ENCODE measurements around the gene BCL3. TPM values are rescaled to one million over a fixed set of nuclear protein-coding genes. Genes with fewer than 3 reads are reported as not detected.

BCL3 gene
- total RNA-seq, 1 experiment from 2014 or later, result 7.3 TPM

DNA sequence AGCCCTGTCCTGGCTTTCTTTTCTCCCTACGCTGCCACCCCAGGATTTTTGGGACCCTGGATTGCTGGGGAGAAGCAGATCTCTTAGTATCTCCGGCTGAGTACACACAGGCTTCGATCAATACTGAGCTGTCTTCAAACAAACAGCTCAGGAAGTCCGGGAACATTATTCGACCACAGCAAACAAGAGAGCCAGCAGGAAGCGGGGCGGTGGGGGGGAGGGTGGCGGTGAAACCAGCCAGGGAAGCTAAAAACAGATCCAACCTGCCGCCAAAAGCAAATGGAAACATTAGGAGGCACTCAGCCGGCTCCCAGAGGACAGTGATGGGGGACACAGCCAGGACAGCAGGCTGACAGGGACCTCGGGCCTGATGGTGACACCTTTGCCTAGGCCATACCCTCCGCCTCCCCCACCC, 48.2 kb downstream of the BCL3 start:
- Histone ChIP-seq H3K4me3 (no peak overlapping the region), H3K27ac (no peak overlapping the region), H3K27me3 (peaks cover 4% of the 10 kb centered on the region; the same call in 1 of the 2 replicates), H3K9me3 (replicated peaks) (no peaks in the 10 kb centered on the region), H3K36me3 (no peaks in the 10 kb centered on the region), H3K4me1 (peaks cover 4% of the 10 kb centered on the region; the same call in 1 of the 2 replicates)
- no peak for DNase-seq

DNA sequence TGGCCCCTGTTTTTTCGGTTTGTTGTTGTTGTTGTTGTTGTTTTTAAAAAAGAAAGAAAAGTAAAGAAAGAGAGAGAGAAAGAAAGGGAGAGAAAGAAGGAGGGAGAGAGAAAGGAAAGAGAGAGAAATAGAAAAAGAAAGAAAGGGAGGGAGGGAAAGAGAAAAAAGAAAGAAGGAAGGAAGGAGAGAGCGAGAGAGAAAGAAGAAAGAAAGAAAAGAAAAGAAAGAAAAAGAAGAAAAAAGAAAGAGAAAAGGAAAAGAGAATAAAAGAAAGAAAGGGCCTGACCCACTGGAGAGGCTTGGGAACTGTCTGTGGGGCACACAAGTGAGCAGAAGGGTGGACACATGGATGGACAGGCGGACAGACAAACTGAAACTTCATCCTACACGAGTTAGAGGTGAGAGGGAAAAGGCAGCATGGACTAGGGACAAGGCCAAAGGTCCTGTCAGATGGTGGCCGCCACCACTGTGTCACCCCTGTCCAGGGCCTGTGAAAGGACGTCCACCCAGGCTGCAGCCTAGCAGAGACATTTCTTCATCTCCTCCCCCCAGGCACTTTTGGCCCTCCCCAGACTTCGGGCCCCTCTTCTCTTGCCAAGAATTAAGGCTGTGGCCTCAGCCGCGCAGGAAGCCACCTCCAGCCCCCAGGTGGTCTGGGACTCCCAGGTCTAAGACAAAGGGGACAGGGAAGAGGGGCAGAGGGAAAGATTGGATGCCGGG, 51.3 kb downstream of the BCL3 start:
- Histone ChIP-seq H3K27me3 (peaks cover 4% of the 10 kb centered on the region; the same call in 1 of the 2 replicates), H3K4me1 (no peaks in the 10 kb centered on the region), H3K9me3 (replicated peaks) (no peaks in the 10 kb centered on the region), H3K27ac (no peak overlapping the region), H3K4me3 (no peak overlapping the region), H3K36me3 (no peaks in the 10 kb centered on the region)
- DNase-seq, result no peak

DNA sequence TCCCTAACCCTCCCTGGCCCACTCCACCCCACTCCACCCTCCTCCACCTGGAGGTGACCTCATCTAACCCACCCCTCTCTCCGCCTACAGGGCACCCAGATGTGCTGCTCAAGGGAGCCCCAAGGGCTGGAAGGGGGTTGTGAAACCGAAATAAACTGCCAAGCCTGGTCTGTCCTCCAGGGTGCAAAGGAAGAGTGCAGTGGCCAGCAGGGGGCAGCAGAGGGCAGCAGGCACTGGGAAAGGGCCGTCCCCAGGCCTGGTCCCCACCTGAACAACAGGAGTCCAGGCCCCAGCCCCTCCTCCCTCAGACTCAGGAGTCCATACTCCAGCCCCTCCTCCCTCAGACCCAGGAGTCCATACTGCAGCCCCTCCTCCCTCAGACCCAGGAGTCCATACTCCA, 52.0 kb downstream of the BCL3 start:
- H3K27me3 ChIP-seq, result 0 out of 2 replicates have a peak, but pooled peaks cover 2% of the 10 kb centered on the region
- no peaks in the 10 kb centered on the region for H3K4me1 ChIP-seq
- H3K9me3 ChIP-seq (replicated peaks), result no peaks in the 10 kb centered on the region
- peak; percentile 81 to 89 for DNase-seq
- no peak overlapping the region for H3K4me3 ChIP-seq
- no peak overlapping the region for H3K27ac ChIP-seq
- H3K36me3 ChIP-seq, result no peaks in the 10 kb centered on the region

DNA sequence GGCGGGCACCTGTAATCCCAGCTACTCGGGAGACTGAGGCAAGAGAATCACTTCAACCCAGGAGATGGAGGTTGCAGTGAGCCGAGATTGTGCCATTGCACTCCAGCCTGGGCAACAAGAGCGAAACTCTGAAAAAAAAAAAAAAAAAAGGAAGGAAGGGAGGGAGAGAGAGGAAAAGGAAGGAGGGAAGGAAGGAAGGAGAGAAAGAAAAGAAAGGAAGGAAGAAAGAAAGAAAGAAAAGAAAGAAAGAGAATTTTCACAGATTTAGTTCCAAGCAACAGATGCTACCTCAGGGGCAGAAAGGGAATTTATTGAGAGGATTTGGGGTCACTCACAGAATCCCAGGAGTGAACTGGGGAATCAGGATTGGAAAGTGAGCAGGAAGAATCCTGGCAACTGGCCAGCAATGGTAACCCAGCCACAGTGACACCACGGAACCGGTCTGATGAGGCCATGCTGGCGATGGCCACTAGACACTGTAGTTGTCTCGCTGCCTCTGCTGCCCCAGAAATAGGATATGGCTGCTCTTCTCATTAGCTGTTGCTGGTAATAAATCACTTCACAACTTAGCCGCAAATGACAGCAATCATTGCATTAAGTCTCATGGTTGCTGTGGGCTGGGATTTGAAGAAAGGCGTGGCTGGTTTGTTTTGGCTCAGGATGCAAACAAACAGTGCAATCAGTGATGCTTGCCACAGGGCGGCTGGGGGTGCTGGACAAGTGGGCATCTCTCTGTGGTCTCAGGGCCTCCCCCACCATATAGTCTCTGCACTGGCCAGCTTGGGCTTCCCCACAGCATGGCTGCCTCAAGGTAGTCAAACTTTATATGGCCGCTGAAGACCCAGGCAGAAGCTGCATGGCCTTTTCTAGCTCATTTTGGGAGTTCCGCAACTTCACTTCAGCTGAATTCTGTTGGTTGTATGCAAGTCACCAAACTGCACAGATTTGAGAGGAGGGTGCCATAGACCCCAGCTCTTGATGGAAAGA, 55.2 kb downstream of the BCL3 start:
- no peak overlapping the region for H3K27ac ChIP-seq
- no peak for DNase-seq
- no peaks in the 10 kb centered on the region for H3K9me3 ChIP-seq (replicated peaks)
- no peak overlapping the region for H3K4me3 ChIP-seq
- H3K36me3 ChIP-seq, result no peaks in the 10 kb centered on the region
- peaks cover 8% of the 10 kb centered on the region for H3K4me1 ChIP-seq
- H3K27me3 ChIP-seq, result 0 out of 2 replicates have a peak, but pooled peaks cover 13% of the 10 kb centered on the region

DNA sequence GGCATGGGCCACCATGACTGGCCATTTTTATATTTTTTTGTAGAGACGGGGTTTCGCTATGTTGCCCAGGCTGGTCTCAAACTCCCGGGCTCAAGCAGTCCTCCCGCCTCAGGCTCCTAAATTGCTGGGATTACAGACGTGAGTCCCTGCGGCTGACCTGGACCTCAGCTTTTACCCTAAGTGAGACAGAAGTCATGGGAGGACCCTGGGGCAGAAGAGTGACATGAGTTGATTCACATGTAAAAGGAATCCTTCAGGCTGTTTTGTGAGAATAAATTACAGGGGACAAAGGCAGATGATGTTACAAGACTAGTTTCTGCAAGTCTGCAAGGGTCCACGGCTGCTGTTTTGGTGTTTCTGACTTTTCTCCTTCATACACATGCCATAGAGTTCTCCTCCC, 57.8 kb downstream of the BCL3 start:
- DNase-seq, result no peak
- Histone ChIP-seq H3K36me3 (no peaks in the 10 kb centered on the region), H3K4me1 (peaks cover 11% of the 10 kb centered on the region), H3K27ac (no peak overlapping the region), H3K4me3 (no peak overlapping the region), H3K9me3 (replicated peaks) (no peaks in the 10 kb centered on the region), H3K27me3 (0 out of 2 replicates have a peak, but pooled peaks cover 13% of the 10 kb centered on the region)

DNA sequence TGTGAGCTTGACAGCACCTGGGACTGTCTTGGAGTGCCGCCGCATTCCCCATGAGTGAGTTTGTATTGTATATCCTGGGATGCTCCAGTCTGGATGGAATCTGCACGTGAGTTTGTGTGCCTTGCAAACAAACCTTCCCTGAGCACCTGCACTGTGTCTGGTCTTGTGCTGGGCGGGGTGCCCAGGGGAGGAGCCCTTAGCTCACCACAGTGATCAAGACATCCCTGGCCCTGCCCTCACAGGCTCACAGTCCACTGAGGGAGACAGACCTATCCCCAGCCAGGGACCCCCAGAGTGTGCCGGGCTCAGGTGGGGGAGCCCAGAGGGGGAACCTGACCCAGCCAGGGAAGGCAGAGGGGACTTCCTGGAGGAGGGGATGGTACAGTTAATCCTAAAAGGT, 58.7 kb downstream of the BCL3 start:
- Histone ChIP-seq H3K27ac (no peak overlapping the region), H3K27me3 (0 out of 2 replicates have a peak, but pooled peaks cover 13% of the 10 kb centered on the region), H3K36me3 (no peaks in the 10 kb centered on the region), H3K4me3 (no peak overlapping the region), H3K9me3 (replicated peaks) (no peaks in the 10 kb centered on the region), H3K4me1 (peaks cover 11% of the 10 kb centered on the region)
- no peak for DNase-seq

DNA sequence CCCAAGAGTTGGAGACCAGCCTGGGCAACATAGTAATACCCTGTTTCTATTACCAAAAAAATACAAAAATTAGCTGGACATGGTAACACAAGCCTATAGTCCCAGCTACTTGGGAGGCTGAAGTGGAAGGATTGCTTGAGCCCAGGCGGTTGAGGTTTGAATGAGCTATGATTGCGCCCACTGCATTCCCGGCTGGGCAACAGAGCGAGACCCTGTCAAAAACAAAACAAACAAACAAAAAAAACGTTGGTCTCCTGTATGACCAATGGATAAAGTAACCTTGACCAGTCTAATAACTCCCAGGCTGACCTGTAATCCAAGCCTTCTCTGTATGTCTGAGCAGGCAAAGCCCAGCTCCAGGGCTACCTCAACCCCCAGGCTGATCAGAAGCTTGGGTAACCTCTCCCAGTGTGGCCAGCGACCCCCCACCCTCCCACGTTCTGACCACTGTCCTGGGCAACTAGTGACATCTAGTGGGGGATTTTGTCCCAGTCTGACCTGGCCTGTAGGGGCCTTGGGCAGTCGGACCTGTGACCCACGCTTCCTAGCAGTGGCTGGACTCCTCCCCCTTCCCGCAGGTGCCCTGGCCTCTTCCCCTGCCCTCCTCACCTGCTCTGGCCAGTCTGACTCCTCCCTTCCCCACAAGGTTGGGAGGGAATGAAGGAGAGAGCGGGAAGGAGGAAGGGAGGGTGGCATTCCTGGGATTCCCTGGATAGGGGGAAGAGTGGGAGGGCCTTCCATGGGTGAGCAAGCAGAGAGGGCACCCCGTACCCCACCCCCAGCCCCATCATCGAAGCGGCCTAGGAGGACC, 59.3 kb downstream of the BCL3 start:
- Histone ChIP-seq H3K4me3 (peak overlapping the region; percentile 83), H3K4me1 (peaks cover 11% of the 10 kb centered on the region), H3K36me3 (no peaks in the 10 kb centered on the region), H3K9me3 (replicated peaks) (no peaks in the 10 kb centered on the region), H3K27me3 (0 out of 2 replicates have a peak, but pooled peaks cover 13% of the 10 kb centered on the region), H3K27ac (no peak overlapping the region; the same call in 1 of the 2 replicates)
- peak; percentile 49 to 57 for DNase-seq

DNA sequence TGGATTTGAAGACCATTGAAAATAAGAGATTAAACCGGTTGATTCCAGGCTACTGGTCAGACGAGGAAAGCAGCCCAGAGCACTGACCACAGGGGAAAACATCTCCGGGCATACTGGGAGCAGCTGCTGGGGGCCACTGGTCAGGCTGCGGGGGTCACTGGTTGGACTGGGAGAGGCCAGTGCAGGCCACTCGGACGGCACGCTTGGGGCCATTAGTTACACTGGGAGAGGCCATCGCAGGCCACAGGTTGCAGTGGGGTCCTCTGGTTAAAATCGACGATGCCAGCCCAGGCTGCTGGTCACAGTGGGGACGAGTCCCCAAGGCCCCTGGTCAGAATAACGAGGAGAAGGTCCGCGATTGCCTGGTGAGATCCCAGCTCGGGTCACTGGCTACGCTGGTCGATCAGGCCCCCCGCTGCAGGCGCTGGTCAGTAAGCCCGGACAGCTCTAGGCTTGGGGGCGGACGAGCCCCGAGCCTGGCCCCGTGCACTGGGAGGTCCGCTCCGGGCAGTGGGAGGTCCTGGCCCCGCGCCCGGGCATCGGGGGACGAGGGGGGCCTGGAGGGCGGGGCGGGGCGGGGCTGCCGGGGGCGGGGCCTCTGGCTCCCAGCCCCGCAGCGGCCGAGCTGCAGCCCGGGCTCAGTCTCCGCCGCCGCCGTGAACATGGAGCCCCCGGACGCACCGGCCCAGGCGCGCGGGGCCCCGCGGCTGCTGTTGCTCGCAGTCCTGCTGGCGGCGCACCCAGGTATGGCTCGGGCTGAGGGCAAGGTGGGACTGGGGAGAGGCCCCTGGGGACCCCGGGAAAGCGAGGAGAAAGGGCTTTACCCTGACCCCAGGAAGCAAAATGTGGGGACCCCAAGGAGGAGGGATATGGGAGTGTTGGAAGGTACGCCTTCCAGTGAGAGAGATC, 60.2 kb downstream of the BCL3 start, which contains the start of gene BCAM:
Gene BCAM (plus strand): TSS at position 641 of the 909 bp plus-strand sequence. CDS start 22 bp downstream, at position 663.
- Histone ChIP-seq H3K27ac (peak within 1 kb of the TSS; percentile 28; the same call in 1 of the 2 replicates), H3K36me3 (peaks cover 6% of the 10 kb centered on the region), H3K4me3 (peak within 1 kb of the TSS; percentile 83), H3K27me3 (0 out of 2 replicates have a peak, but pooled peaks cover 13% of the 10 kb centered on the region), H3K9me3 (replicated peaks) (no peaks in the 10 kb centered on the region), H3K4me1 (peaks cover 11% of the 10 kb centered on the region)
- DNase-seq, result peak; percentile 81 to 85

Other genes with a start within 250 kb of the BCL3 start
- 12.3 and 13.9 TPM in 2 replicates for gene ZNF180, start 248.2 kb upstream of the BCL3 start, total RNA-seq (2014; rRNA removed; shearing (Covaris generic))
- gene CEACAM20, start 219.0 kb upstream of the BCL3 start, total RNA-seq (2014; rRNA removed; shearing (Covaris generic)), result not detected in 2 replicates
- gene IGSF23, start 135.1 kb upstream of the BCL3 start, total RNA-seq (2014; rRNA removed; shearing (Covaris generic)), result not detected in 2 replicates
- gene PVR, start 104.8 kb upstream of the BCL3 start, total RNA-seq (2014; rRNA removed; shearing (Covaris generic)), result 42.2 and 45.4 TPM in 2 replicates
- gene CEACAM19, start 77.2 kb upstream of the BCL3 start, total RNA-seq (2014; rRNA removed; shearing (Covaris generic)), result 2.4 and 2.5 TPM in 2 replicates
- 0.18 and 0.73 TPM in 2 replicates for gene CEACAM16, start 49.6 kb upstream of the BCL3 start, total RNA-seq (2014; rRNA removed; shearing (Covaris generic))
- gene CBLC, start 29.2 kb downstream of the BCL3 start, total RNA-seq (2014; rRNA removed; shearing (Covaris generic)), result not detected in 2 replicates
- 15.5 and 15.9 TPM in 2 replicates for gene BCAM, start 60.4 kb downstream of the BCL3 start, total RNA-seq (2014; rRNA removed; shearing (Covaris generic))
- gene NECTIN2, start 97.6 kb downstream of the BCL3 start, total RNA-seq (2014; rRNA removed; shearing (Covaris generic)), result 46.0 and 50.2 TPM in 2 replicates
- gene TOMM40, start 142.5 kb downstream of the BCL3 start, total RNA-seq (2014; rRNA removed; shearing (Covaris generic)), result 104 and 110 TPM in 2 replicates
- 4.5 and 6.5 TPM in 2 replicates for gene APOE, start 157.1 kb downstream of the BCL3 start, total RNA-seq (2014; rRNA removed; shearing (Covaris generic))
- 18.3 and 22.9 TPM in 2 replicates for gene APOC1, start 165.9 kb downstream of the BCL3 start, total RNA-seq (2014; rRNA removed; shearing (Covaris generic))
- 0.20 TPM in 1 of 2 replicates, not detected in the other for gene APOC4, start 193.5 kb downstream of the BCL3 start, total RNA-seq (2014; rRNA removed; shearing (Covaris generic))
- not detected in 2 replicates for gene APOC2, start 197.3 kb downstream of the BCL3 start, total RNA-seq (2014; rRNA removed; shearing (Covaris generic))
- 36.0 and 37.9 TPM in 2 replicates for gene CLPTM1, start 206.7 kb downstream of the BCL3 start, total RNA-seq (2014; rRNA removed; shearing (Covaris generic))

Data from SJCRH30 (cell line).